ENCODE results near the gene CLNK.

Gene CLNK

DNA sequence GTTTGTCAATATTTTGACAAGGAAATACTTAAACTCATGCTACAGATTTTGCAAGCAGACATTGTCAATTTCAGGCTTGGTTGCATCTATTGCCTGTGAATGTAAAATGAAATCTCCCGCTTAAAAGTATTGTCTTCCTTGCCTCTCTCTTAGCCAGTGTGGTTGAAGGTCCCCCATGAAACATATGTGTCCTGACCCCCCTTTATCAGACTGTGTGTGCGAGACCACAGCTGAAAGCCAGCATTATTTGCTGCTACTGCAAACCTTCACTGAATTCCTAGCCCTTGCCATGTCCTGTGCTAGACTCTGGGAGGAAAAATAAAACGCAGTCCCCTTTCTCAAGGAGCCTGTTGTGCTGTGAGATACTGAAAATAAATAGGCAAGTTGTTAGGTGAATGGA is 16.6 kb upstream of the CLNK start:
- DNase-seq (ENCODE audit: low spot score), result no peak

DNA sequence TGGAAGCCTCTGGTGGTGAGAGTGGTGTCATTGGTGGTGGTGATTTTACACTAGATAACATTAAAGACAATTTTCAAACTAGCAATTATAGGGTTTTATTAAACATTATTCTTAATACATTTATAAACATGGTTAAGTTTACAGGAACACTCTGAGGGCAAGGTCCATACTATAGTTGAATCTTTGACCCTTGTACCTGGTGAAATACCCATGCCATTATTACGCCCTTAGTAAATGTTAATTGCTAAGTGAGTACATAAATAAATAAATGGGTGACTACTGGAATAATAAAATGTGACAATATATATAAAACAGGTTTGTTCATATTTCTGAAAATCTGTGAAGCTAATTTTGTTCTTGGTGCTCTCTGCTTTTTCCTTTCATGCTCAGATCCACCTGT is 13.6 kb upstream of the CLNK start:
- no peak for DNase-seq (ENCODE audit: low spot score)

DNA sequence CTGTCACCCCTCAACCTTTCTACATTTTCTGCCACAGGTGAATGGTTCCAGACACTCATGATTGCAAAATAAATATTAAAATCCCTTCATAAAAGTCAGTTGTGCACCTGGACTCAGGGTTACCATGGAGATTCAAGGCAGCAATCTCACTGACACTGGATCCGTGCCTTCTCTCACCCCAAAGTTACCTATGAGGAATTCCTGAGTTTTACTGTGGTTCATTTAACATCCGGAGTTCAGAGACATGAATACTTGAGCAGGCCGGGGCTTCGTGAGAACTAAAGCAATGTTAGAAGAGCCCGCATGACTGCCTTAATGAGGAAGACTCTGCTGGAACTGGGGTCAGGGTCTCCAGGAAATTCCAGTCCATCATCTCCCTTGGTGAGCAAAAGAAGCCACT is 12.5 kb upstream of the CLNK start:
- DNase-seq (ENCODE audit: low spot score), result no peak

DNA sequence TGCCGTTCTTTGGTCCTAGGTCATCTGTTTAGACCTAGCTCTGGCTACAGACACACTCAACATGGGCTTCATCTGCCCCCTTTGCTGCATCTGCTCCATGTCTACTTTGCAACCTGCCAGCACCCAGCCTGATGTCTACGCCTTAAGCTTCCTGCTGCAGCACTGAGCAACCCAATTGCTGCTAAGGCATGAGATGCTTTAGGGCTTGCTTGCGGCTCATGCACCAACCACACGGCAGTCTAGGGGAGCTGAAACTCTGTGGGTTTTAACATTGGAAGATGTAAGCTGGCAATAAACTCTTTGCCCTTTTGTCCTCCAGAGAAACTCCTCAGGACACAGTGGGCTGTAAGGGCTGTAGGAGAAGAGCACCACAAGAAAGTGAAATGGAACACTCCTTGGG is 11.7 kb upstream of the CLNK start:
- DNase-seq (ENCODE audit: low spot score), result no peak

DNA sequence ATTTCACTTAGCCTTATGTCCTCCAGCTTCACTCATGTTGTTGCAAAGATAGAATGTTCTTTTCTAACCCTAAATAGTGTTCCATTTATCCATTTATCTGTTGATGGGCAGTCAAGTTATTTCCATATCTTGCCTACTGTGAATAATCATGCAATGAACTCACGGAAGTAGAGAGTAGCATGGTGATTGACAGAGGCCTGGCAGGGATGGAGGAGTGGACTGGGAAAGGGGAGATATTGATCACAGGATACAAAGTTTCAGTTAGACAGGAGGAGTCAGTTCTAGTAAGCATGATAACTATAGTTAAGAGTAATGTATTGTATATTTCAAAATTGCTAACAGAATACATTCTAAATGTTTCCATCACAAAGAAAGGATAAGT is 10.3 kb upstream of the CLNK start:
- DNase-seq (ENCODE audit: low spot score), result no peak

DNA sequence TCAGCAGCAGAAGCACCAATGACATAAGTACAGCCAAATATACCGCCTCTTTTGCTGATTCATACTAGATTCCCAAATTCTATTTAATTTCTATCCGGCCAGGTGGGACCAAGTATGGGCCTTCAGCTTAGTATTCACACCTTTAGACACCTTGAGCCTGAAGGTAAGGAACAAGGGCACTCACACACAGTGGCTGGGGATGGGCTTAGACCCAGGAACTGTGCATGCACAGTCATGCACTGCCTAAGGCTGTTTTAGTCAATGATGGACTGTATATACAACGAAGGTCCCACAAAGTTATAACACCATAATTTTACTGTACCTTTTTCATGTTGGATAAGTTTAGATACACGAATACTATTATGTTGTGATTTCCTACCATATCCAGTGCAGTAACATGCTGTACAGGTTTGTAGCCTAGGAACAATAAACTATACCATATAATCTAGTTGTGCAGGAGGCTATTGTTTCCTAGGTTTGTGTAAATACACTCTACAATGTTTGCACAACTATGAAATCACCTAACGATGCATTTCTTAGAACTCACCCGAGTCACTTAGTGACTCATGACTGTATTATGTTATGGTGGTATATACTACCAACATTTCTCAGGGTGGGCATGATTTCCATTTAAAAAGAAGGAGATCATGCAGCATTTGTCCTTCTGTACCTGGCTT is 9.7 kb upstream of the CLNK start:
- DNase-seq (ENCODE audit: low spot score), result no peak

DNA sequence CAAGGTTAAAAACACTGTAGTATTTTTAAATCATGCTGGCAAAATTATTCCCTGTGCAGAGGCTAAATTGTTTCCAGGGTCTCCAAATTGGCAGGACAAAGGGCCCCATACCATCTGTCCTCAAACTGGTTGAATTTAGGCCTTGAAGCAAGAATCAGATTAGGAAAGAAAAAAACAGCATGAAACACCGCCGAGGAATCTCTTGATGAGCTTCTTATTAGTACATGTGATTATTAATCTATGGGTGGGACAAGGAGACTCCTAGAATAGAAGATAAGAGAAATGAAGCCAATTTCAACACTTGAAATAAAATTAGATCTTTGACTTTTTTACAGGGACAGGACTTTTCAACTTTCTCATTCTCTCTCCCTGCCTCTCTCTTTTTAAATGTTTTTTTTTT is 7.1 kb upstream of the CLNK start:
- no peak for DNase-seq (ENCODE audit: low spot score)

DNA sequence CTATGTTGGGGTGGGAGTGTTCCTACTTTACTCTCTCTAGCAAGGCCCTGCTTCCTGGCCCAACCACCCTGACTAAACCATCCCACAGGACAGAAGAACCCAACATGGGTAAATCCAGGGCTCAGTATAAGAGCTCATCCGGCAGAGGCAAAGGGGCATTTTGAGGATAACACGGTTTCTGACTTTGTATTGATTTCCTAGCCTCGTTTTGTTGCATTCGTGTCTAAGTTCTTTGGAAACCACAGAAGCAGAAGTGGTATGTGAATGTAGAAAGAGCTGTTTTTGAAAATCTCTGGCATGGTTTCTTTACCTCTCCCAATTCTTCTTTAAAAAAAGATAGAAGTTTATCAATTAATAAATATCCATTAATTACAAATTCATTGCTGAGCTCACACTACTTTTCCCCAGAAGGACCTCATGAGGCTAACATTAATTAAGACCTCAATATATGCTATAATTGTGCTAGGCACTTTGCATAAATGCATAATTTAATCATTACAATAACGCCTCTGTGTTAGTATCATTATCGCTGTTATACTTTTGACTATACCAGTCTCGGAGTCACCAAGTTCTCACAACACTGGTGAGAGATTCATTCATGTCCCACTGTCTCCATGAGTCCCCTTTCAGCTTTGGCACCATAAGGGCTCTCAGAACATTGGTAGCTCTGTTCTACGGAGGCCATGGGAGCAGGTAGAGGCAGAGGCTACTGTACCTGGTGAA is 5.8 kb upstream of the CLNK start:
- DNase-seq (ENCODE audit: low spot score), result no peak

DNA sequence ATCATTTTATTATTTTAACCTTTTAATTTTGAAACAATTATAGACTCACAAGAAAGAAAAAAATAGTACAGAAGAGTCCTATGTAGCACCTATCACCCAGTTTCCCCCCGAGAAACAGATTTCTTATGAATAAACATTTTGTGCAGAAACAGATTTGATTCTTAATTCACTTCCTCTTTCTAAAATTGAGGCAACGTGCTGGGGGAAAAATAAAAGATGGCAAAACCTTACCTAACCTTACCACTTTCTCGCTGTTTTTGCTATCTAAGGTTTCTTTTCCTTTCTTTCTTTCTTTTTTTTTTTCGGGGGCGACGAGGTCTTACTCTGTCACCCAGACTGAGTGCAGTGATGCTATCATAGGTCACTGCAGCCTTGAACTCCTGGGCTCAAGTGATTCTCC is 4.3 kb upstream of the CLNK start:
- peak; percentile 47 for DNase-seq (ENCODE audit: low spot score)

DNA sequence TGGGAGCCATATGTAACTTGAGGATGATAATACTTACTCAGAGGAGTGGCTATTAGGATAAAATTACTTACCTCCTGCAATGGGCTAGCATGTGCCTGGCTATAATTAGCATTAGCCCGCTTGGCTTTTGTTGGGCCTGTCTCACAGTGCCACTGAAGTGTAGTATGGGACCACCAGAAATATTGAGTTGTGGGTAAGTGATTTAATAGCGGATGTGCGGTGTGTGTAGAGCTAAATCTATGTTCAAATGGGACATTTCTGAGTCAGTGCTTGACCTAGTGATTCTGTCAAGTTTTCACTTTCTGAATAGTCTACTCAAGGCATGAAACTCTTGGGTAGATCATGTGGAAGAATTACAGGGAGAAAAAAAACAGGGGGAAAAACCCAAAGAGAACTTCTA is 3.5 kb upstream of the CLNK start:
- no peak for DNase-seq (ENCODE audit: low spot score)

DNA sequence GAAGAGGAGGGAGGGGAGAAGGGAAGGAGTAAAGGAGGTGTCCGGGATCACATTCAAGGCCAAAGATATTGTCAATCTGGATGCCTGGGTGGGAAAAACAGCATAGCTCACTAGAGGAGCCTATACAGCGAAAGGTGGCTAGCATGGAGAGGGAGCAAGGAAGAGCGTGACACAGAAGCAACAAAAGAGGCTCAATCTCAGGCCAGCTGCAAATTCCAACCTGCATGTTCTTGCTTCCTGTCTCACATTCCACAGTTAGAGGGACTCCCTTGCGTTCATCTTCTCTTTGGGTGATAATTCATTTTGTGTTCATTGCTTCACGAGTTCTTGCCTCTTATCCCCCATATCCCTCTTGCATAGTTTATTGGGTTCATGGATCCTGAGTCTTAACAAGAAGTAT is 3.0 kb upstream of the CLNK start:
- no peak for DNase-seq (ENCODE audit: low spot score)

DNA sequence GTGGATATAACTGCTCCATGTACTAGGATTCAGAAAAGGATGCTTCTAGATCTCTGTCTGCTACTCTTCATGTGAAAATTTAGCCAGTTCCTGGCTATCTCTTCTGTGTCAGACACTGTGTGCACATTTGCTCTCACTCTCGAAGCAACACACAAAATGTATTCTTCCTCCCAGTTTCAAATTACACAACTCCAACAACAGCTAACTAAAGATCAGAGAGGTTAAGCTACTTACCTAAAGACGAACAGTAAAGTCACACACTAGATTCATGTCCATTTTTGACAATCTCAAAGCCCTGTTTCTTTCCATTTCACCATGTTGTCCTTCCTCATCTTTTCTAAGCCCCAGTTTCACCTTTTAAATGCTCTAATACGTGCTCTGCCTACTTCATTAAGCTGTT is 2.2 kb downstream of the CLNK start:
- no peak for DNase-seq (ENCODE audit: low spot score)

DNA sequence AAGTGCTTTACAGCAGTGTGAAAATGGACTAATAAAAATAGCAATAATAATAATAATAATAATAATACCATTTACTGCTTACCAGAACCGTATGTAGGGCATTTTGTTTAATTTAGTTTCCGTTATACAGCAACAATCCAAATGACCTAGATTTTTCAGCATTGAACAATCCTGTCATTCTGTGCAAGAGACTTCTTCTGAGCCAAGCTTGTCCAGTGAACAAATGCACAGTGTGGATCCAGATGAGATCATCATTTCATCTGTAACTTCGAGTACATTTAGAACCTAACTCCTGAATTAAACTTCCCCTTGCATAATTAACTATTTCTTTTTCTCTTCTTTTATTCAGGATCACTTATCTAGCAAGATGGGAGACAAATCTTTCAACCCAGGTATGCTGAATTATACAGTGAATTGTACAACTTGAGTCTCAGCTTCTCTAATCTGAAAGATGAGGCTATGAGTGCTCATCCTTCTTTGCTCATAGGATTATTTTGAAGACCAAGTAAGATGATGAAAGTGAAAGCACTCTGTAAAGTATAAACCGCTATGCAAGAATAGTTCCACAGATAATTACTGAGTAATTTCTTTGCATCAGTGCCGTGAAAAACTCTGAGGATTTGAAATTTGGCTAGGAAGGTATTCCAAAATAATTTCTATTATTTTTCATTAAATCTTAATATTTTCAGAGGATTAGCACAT is 6.6 kb downstream of the CLNK start:
- DNase-seq (ENCODE audit: low spot score), result no peak

DNA sequence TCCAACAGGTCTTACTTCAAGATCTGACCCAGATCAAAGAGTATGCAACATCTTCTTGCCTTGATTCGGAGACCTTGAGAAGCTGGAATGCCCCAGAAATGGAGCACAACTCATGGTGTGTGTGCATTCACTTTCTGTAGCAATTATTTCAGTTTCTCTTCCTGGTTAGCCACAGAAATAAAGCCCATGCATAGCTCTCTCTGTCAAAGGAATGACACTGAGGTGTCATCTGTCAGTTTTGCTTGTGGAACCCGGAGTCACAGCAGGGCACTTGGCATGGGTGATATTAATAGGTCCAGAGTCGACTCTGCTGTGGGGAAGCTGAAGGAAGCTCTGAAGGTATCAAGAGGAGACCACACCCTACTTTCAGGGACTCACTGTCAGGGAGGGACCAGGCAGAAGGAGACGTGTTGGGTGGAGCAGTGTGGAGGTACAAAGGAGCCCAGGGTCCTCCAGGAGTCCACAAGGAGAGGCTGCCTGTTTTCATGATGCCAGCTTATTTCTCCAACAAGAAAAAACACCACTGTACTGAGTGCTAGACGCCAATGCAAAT is 10.7 kb downstream of the CLNK start:
- DNase-seq (ENCODE audit: low spot score), result no peak

DNA sequence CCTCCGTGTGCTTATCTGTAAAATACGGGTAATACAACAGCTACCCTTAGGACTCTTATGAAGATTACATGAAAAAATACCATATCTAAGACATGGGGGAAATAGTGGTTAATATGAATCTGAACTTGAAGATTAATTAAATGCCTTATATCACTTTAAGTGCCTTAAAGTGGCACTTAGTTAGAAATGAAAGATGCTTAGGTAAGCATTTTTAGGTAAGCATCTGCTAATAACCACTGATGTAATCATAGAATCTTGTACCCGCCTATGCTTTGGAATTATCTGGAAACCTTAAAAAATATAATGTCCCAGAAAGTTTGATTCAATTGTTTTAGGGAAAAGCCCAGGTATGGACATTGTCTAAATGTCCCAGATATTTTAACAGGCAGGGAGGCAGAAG is 12.2 kb downstream of the CLNK start:
- no peak for DNase-seq (ENCODE audit: low spot score)

DNA sequence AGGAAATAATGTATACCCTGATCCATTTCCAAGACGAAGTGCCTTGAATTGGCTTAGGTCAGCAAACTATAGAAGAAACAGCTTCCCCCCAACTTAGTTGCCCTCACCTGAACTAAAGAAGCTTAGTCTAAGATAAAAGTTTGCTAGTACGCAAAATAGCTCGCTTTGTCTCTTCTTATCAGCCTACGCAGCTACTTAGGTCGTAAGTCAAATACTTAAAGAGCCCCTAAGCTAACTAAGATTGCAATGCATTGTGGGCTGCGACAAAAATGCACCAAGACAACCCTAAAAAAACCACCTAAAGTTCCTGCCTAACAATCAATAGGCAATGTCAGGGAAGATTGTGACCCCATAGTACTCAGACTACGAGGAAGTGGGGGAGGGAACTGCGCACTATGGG is 12.8 kb downstream of the CLNK start:
- no peak for DNase-seq (ENCODE audit: low spot score)

DNA sequence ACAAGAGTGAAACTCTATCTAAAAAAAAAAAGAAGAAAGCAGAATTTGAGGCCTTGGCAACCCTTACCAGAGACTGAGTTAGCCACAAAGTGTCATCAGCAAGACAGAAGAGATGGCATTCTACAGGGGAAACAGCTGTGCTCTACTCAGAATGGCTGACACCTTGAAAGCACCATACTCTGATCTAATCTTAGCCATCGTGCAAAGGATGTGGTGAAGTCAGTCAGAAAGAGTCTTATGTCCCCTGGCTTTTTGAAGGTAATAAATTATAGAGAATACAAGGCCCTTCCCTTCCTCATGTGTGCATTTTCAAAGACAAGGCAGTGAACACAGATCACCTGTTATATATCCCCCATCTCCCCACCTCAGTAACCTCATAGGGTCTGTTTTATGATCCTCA is 13.2 kb downstream of the CLNK start:
- DNase-seq (ENCODE audit: low spot score), result peak; percentile 31

DNA sequence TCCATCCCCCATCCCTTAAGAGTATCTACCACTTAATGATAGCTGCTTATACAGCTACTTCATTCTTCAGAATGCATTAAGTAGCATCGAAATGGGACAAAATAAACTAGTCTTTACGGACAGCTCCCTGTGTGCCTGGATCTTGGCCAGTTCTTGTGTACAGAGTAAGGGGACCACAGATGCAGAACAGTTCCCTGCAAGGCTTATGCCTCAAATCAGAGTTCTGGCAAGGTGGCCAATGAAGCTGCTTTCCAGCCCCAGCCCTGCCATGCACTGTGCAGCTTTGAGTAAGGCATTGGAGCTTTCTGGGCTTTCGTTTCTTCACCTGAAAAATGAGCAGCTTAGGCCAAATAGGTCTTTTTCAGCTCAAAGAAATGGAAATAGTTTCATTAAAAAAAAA is 14.2 kb downstream of the CLNK start:
- no peak for DNase-seq (ENCODE audit: low spot score)

DNA sequence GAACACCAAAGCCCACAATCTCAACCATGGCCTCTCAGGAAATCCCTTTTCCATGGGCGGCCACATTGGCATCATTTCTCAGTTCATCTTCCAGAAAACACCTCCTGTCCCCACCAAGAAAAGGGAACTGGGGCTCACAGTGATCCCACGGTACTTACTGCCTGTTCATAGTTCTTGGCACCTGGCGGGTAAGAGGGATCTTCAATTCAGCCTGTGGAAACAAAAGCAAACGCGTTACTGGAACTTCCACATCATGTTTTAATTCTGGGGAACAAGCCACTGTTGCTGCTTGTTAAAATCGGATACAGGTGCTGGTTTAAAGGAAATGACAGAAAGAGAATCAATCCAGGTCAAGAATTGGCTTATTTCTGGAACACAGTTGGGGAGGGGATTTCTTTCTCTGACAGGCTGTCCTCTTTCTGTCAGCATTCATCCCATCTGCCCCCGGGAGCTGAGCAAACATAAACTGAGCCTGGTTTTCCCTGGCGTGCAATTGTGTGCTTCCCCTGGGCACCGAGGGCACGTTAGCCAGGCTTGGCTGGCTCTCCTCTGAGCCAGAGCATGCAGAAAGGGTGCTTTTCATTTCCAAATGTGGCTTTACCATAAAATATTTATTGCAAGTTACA is 16.8 kb downstream of the CLNK start:
- DNase-seq (ENCODE audit: low spot score), result no peak

DNA sequence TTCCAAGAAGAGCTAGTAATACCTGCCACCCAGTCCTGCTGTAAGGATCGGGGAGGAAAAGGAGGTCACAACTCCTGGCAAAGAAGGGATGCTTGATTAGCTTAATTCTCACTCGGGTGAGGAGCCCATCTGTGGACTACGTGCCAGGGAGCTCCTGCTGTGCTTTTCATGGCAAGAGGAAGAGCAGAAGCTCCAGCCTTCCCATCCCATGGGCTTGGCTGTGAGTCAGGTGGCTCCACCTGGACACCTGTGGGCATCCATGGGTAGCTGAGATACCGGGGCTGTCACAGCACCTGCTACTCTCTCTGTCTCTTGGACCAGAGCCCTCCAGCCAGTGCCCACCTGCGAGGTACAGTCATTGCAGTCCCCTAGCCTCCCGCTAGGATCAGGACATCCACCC is 18.0 kb downstream of the CLNK start:
- no peak for DNase-seq (ENCODE audit: low spot score)

DNA sequence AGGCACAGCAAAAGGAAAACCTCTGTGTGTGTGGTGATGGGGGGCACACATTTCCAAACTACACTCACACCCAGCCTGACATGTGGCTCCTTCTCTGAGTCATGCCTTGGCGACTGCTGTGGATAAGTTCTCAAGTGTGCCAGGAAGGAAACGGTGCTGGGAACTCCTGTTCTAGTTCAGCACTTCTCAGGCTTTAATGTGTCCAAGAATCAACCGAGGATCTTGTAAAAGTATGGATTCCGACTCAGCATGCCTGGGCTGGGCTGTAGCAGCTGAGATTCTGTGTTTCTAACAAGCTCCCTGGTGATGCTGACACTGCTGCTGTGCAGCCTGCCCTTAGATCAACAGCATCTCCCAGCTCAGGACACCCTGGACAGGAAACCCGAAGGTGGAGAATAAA is 20.2 kb downstream of the CLNK start:
- DNase-seq (ENCODE audit: low spot score), result no peak

DNA sequence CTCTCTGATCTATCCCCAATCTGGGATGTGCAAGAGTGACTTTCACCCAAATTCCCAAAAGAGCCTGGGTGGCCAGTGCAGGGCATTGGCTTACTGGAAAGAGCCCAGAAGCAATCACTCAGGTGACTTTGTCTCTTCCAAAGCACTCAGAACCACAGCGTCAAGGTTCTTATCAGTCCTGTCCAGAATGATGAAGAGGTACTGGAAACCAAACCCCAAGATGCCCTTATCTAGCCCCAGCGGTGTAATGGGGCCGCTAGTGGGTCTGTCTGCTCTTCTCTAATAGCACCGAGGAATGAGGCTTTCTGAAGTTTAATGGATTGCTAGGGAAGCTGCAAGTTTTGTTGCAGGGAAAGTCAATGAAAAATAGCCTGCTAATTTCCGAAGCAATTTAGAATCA is 21.6 kb downstream of the CLNK start:
- DNase-seq (ENCODE audit: low spot score), result no peak

DNA sequence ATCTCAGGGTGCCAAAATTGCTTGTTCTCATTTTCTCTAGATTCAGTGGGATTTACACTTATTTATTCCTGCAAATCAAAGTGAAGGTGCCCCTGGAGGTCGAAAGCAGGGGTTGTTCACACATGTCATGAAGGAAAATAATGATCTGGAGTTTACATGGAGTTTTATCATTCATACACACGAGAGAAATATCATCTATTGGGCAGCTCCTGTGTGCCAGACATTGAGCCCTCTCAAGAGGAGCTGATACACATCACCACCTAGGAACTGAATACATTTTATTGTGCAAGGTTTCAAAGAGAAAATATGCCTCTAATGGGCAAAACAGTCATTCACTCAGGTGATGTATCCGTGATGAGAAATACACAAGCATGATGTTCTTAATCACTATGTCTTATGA is 23.5 kb downstream of the CLNK start:
- no peak for DNase-seq (ENCODE audit: low spot score)
